ENCODE measurements around the gene TPRX2.
"Not testable (repeated sequence)": the region's sequence is repeated elsewhere in the genome, so short reads cannot be mapped to it uniquely, and the experiment has no call there.

Gene TPRX2

DNA sequence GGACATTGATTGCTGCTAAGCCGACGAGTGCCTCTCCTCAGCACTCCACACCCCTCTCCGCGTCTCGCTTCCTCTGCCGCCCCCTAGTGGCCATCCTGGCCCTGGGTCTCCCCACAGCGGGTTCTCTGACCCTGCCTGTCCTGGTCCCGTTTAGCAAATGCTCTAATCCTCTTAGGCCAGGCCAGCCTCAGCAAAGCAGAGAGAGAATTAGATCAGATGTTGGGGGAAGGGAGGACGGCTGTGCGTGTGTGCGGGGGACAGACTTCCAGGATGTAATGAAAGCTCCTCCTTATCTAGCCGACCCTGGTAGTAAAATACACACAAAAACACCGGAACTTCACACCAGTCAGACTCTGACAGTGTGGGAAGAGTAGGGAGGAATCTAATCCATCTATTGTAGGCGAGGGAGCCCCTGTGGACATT is 4.5 kb downstream of the TPRX2 start:
- DNase-seq, result peak; percentile 72

DNA sequence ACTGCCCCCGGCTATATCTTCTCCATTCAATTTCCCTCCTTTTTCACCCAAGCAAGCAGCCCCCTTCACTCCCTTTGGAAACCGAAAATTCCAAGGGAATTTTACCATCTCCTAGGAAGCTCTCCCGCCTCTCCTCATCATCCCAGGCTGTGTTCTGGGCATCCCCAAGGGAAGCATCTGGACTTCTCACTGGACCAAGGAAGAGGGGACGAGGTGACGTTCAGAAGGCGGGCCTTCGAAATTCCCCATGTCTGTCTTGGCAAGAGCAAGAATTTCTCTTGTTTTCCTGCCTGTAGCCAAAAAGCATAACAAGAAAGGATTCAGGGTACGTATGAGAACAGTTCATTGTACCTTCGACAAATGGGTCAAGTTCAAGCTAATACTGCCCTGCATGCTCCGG is 6.1 kb downstream of the TPRX2 start:
- no peak for DNase-seq

DNA sequence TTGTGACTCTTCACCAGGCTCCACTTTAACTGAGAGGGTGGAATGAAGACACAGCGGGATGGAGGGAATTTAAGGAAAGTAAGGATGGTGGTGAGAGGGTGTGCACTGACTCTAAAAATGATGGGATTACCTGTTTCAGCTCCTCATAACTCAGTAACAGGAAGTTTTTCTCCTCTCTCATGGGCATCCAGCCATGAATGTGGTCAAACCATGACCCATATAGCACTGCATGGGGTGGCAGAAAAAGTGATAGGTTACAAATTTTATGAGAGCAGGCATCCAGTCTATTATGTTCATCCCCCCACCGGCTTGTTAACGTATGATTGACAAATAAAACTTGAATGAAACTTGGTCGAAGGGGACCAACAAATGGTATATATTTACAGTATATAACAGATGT is 19.9 kb downstream of the TPRX2 start:
- DNase-seq, result no peak

DNA sequence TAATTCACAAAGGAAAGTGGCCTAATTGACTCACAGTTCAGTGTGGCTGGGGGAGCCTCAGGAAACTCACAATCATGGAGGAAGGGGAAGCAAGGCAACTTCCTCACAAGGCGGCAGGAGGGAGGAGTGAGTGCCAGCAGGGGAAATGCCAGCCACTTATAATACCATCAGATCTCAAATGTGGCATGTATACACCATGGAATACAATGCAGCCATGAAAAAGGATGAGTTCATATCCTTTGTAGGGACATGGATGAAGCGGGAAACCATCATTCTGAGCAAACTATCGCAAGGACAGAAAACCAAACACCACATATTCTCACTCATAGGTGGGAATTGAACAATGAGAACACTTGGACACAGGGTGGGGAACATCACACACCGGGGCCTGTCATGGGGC is 20.4 kb downstream of the TPRX2 start:
- DNase-seq, result not testable (repeated sequence)

DNA sequence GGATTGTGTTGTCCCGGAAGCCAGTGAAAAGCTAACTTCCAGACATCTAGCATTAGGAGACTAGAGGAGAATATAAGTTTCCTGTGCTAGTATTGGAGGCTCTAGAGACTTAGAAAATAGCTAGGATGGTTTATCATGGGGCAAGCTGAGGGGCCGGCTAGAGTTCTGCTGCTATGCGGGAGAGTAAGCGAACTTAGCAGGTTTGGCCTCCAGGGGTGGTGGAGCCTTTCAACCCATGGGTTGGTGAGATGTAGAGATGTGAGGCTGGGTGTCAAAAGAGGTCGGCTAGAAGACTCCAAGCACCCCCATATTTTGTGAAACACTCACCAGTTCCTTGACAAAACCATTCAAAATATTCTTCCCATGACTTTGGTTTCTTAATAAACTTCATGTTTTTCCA is 22.7 kb downstream of the TPRX2 start:
- no peak for DNase-seq

DNA sequence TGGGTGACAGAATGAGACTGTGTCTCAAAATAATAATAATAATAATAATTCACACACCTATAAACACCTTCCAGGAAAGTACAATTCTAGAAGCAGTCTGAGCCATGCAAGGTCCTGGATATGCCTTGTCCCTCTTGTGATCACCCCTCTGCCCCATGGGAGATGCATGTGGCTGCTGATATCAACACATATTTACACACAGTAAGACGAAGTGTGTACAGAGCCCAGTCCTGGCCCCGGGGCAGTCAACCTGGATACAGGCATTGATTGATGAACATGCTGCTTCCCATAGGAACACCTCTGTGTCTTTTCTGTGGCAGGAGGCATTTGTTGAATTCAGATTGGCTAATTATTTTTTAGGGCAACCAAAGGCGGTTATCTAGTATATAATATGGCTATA is 23.9 kb downstream of the TPRX2 start:
- DNase-seq, result no peak

DNA sequence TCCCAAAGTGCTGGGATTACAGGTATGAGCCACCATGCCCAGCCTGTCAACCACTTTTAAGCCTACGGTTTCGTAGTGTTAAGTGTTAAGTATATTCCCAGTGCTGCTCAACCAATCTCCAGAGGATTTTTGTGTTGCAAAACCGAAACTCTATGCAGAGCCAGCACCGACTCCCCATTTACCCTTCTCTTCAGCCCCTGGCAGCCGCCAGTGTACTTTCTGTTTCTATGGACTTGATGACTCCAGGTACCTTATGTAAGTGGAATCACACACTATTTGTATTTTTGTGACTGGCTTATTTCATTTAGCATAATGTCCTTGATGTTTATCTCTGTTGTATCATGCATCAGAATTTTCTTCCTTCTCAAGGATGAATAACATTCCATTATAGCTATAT is 26.0 kb downstream of the TPRX2 start:
- DNase-seq, result no peak

DNA sequence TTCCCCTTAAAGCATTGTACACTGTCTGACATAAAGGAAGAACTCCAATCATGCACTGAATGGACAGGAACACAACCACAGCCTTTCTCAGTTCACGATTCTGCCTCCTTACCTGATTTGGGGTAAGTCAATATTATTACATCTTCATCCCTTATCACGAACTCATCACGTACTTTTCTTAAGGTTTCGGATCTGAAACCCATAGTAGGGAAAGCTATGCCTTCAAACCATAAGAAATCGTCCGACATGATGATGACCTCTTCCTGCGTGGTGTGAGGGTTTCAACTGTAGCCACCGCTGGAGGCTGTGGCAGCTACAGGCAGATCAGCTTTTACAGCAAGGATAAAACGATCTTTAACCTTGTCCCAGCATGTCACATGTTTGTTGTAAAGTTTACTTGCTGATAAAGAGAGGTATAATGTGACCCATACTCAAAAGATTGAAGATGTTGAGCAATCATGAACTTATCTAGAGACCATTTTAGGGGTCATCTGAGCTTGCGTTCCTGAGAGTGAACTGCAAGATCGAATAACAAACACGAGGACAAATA is 27.1 kb downstream of the TPRX2 start, which contains the start of gene SULT2A1:
SULT2A1 (minus strand) TSS at position 306 of the 550 bp plus-strand sequence; CDS start at position 248, 58 bp downstream.
- DNase-seq, result no peak

DNA sequence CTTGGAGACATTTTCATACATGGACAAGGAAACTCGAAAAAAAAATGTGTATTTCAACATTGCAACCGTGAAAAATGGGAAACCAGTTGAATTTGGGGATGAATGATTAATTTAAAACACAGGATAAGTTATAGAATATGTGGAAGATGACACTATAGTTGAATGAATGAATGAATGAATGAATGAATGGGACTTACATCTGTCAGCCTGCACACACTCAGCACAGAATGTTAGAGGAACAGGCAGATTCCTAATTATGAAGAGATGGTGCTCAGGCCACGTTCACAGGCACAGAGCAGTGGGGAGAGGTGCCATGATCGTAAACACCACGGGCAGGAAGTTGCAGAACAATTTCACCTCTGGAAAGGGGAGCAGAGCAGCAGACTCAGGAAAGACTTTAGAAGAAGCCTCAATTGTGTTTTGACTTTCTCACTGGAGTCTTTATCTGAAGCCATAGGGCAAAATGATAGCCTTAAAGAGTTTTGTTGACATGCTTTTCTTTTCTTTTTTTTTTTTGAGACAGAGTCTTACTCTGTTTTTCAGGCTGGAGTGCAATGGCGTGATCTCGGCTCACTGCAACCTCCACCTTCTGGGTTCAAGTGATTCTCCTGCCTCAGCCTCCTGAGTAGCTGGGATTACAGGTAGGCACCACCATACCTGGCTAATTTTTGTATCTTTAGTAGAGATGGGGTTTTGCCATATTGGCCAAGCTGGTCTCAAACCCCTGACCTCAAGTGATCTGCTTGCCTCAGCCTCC is 32.0 kb downstream of the TPRX2 start:
- no peak for DNase-seq

DNA sequence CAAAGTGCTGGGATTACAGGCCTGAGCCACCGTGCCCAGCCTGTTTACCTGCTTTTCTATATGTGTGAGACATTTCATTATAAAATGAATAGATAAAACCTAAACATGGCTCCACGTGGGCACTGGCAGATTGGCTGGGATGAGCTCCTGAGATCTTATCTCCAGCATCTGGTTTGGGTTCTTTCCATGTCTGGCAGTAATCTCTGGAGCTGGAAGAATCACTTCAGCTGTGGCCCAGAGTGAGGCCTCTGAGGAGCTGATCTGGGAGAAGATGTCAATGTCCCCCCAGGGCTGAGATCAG is 32.5 kb downstream of the TPRX2 start:
- no peak for DNase-seq

DNA sequence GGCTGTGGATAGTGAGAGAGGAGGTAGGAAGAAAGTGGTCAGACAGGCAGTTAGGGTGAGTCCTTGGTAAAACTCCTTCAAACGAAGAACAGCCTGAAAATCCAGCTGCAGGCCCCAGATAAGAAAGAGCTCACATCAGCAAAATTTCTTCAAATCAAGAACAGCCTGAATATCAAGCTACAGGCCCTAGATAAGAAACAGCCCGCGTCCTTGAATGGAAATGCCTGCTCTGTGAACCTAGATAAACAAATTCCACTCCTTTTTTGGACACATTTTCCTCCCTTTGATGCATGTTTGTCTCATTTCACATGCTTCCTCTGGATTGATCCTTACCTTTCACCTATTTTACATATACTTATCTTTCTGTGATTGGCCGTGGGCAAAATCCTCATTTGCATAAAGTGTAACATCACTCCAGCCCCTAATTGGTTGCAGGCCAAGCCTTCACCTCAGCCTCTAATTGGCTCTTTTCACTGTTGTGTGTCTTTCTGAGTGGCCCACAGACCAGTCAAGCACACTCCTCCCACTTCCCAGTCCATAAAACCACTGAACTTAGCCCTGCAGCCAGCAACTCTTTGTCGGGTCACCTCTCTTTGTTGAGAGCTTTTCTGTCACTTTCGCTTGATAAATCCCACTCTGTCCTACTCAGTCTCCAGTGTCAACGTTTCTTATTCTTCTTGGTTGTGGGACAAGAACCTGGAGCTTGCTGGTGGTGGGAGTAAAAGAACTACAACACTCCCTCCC is 33.1 kb downstream of the TPRX2 start:
- no peak for DNase-seq

DNA sequence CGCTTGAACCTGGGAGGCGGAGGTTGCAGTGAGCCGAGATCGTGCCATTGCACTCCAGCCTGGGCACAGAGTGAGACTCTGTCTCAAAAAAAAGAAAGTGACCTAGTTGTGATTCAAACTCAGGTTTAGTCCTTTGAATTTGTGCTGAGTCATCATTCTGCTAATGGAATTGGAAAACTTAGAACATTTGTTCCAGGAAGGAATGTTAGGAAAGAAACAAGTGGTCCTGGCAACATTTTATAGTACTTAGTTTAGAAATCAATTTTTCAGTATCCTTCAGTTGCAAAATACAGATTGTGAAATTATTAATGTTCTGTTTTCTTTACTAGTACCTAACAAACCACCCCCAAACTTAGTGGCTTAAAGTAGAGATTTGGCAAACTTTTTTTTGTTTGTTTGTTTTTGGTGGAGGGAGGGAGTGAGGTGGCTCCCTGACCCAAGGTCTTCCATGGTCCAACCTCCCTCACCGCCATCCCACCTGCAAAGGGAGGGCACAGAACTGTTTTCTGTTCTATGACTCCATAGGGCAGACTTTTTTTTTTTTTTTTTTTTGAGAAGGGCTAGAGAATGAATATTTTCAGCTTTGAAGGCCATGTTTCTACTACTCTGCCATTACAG is 36.2 kb downstream of the TPRX2 start:
- no peak for DNase-seq

DNA sequence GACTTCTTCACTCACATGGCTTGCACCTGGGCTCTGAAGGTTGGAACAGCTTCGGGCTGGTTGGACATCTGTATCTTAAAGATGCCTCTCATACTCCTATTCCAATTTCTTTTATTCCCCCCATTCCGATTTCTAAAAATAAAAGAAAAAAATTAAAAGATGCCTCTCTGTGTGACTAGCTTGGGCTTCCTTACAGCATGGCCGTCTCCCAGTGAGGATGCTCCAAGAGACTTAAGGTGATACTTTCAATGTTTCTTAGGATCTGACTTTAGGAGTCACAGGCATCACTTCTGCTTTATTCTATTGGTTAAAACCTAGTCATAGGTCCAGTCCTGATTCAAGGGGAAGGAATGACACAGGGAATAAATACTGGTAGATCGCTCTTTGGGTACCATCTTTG is 37.0 kb downstream of the TPRX2 start:
- no peak for DNase-seq

DNA sequence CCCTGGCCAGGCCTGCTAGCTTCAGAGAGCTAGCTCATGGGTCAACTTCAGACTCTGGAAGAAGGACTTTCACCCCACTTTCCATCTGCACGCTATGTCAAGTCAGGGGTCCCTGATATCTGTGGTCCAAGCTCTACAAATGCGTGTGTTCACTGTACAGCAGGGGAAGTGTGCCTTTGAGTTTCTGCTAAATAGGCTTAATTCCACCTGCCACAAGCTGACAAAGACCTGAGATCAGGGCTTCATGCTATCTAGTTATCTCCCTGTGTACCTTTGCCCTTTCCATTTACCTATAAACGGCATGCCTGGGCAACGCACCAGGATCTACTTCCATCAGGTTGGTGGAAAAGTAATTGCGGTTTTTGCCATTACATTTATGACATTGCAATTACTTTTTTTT is 37.7 kb downstream of the TPRX2 start:
- DNase-seq, result no peak

DNA sequence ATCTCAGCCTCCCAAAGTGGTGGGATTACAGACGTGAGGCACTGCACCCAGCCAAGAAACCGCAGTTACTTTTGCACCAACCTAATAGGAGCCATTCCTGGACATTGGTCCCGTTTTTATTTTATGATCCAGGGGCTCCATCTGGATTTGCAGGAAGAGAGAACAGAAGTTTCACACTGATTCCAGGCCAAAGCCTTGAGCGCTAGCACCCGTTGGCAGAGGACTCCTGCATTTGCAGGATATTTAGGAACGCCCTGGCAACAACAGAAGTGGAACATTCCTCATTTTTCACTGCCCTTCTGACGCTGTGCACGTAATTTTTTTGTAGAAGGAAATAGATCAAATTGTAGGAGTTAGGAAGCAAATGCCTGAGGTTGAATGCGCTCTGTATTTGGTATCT is 38.8 kb downstream of the TPRX2 start:
- DNase-seq, result no peak

DNA sequence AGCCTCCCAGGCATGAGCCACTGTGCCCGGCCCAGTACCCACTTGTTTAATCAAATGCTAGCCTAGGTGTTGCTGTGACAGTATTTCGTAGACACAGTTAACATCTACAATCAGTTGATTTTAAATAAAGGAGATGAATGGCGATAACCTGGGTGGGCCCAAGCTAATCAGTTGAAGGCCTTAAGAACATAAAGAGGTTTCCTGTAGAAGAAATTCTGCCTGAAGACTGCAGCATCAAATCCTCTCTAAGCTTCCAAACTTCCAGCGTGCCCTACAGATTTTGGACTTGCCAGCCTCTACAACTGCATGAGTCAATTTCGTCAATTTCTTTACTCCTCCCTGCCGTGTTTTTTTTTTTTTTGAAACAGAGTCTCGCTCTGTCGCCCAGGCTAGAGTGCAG is 40.3 kb downstream of the TPRX2 start:
- DNase-seq, result no peak

DNA sequence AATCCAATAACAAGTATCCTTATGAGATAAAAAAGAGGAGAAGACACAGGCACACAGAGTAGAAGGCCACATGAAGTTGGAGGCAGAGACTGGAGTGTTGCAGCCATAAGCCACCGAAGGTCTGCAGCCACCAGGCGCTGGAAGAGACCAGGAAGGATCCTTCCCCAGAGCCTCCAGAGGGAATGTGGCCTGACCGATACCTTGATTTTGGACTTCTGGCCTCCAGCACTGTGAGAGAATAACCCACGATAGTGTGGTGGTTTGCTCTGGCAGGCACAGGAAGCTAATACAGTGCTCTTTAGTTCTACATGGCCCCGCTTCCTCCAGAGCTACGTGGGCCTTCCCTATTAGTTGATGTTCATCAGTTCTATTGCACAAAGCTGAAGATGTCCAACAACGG is 42.3 kb downstream of the TPRX2 start:
- DNase-seq, result no peak

DNA sequence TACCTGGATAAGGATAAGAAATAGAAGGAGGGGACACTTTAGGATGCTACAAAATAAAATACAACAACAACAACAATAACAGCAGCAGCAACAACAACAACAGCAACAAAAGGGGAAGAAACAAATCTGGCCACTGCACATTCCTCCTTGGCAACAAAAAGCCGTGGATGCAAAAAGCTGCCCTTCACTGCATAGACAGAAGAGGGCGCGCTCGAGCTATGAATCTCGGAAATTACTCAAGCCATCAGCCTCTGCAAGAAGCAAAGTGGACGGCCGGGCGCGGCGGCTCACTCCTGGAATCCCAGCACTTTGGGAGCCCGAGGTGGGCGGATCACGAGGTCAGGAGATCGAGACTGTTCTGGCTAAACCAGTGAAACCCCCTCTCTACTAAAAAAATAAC is 50.3 kb downstream of the TPRX2 start:
- DNase-seq, result peak; percentile 86

DNA sequence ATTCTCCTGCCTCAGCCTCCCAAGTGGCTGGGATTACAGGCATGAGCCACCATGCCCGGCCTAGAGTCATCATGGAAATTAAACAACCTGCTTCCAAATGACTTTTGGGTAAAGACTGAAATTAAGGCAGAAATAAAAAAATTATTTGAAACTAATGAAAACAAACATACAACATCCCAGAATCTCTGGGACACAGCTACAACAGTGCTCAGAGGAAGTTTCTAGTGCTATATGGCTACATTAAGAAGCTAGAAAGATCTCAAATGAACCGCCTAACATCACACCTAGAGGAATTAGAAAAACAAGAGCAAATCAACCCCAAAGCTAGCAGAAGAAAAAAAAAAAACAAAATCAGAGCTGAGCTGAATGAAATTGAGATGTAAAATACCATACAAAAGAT is 51.2 kb downstream of the TPRX2 start:
- DNase-seq, result not testable (repeated sequence)
